NCI-H2107 (cell line): ENCODE results near the gene AP1AR.
A peak's percentile ranks its signal among the peaks of the same experiment; 100 is the strongest.

ENCODE experiments used
- DNase-seq: peaks from one replicate; lab custom pipeline; 2025; lab: John Stamatoyannopoulos, UW

AP1AR gene

DNA sequence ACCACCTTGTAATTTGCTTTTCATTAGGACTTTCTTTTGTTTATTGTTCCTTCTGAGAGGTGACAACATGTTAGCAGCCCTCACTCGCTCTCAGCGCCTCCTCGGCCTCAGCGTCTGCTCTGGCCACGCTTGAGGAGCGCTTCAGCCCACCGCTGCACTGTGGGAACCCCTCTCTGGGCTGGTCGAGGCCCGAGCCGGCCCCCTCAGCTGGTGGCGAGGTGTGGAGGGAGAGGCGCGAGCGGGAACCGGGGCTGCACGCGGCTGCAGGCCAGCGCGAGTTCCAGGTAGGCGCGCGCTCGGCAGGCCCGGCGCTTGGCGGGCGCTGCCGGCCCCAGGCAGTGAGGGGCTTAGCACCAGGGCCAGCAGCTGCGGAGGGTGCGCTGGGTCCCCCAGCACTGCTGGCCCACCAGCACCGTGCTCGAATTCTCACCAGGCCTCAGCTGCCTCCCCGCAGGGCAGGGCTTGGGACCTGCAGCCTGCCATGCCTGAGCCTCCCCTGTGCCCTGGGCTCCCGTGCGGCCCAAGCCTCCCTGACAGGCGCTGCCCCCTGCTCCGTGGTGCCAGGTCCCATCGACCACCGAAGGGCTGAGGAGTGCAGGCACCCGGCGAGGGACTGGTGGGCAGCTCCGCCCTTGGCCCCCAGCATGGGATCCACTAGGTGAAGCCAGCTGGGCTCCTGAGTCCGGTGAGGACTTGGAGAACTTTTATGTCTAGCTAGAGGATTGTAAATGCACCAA lies 9.2 kb upstream of the AP1AR start:
- DNase-seq, result no peak

- no peak for DNase-seq
Observed at GRCh38 chr4:112225157-112225556, 6.4 kb upstream of the AP1AR start.

GRCh38 chr4:112230879-112231778 lies 458 bp upstream of the AP1AR start:
- peak; percentile 76 for DNase-seq

DNA sequence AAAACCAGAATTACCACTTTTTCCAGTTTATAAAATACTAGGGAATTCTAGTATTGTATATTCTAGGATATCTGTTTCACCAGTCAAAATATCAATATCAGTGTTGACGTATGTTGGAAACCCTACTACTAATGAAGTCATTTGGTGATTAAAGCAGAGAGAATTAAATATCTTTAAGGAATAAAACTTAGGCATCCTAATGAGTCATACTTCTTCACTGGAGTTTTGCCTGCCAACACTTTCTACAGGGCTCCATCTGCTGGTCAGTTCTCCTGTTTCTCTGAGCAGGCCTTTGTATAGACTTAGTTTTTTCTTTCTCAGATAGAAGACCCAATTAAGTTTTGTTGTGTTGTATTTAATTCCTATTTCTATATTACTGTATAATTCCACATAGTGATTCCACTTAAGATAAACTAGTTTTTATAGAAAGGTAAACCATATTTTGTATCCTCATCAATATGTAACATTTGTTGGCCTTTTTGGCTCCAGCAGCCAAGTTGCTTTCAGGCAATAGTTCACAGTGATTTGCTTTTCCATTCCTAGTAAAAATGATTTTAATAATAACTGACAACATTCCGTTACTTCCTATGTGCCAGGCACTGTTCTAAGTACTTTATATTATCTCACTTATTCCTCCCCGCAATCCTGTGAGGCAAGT lies 3.5 kb downstream of the AP1AR start:
- peak; percentile 10 for DNase-seq

- no peak for DNase-seq
Observed at GRCh38 chr4:112236040-112236439, 4.5 kb downstream of the AP1AR start.

DNA sequence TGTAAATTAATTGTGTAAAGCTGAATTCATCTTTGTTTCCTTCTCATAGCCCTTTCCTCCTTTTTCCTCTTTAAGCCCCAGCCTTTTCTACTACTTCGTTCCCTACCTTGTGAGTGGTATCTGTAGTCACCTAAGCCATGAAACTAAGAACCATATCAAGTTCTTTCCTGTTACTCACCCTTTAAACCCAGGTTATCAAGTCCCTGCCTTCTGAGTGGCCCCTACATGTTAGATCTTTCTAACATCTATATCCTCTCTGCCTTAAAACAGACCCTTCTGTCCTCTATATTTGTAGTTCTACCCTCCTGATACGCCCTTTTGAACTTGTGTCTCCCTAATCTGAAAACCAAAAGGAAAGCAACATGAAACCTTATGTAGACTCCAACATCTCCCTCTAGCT lies 7.2 kb downstream of the AP1AR start:
- DNase-seq, result no peak

- no peak for DNase-seq
Observed at GRCh38 chr4:112245383-112245782, 13.8 kb downstream of the AP1AR start.

GRCh38 chr4:112247021-112247420 lies 15.4 kb downstream of the AP1AR start:
- no peak for DNase-seq

GRCh38 chr4:112251019-112251643 lies 19.5 kb downstream of the AP1AR start:
- no peak for DNase-seq

GRCh38 chr4:112252234-112252633 lies 20.6 kb downstream of the AP1AR start:
- no peak for DNase-seq

DNA sequence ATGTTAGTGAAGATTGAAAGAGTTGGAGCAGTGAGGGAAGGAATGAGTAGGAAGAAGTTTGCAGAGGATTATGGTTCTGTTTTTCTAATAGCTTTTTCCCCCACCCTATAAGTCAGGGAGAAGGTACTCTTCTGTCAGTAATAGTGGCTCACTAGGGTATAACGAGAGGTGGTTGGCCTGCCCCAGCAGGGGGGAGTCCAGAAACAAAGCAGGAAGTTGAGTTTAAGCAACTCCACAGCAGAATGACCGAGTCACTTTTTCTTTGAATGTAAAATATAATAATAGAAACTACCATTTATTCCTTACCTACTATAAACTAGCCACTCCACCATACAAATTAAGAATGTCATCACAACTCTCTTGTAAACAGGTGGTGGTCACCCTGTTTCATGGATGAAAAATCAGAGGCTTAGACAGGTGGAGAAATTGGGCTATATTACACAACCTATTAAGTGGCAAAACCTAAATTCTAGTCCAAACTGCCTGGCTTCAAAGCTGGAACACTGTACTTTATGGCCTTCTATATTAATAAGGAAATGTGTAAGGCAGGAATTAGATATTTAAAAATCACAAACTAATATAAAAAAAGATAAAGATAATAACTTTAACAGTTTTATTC lies 21.9 kb downstream of the AP1AR start:
- no peak for DNase-seq

GRCh38 chr4:112257098-112257497 lies 25.5 kb downstream of the AP1AR start:
- no peak for DNase-seq

- DNase-seq, result no peak
Observed at GRCh38 chr4:112266823-112267222, 35.2 kb downstream of the AP1AR start.

- DNase-seq, result no peak
Observed at GRCh38 chr4:112270051-112270450, 38.5 kb downstream of the AP1AR start.

DNA sequence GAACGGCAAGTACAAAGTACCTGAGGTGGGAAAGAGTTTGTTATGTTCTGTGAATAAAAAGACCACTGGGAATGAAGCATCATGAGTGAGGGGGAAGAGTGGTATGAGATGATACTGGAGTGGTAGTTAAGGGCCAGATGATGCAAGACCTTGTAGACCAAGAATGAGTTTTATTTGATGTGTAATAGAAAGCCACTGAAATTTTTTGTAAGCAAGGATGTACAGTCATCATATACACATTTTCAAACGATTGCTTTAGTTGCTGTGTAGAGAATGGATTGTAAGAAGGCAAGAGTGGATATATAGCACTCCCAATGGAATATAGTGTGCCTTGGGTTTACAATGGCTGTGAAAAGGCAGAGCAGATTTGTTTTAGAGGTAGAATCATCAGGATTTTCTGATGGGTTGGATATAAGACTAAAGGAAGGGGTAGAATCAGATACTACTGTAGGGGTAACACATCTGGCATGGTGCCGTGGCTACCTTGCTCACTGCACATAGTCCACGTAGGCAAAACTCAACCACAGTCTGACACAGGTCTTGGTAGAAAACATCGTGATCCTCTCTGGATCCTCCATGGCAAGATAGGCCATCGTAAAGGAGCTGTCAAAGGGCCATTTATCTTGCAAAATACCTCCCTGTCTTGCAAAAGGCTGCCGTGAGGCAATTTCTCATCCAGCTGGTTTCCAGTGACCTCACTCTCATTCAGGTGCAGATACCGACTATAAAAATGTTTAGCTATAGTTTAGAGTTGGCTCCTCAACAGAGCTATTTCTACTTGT lies 39.2 kb downstream of the AP1AR start:
- DNase-seq, result no peak

DNA sequence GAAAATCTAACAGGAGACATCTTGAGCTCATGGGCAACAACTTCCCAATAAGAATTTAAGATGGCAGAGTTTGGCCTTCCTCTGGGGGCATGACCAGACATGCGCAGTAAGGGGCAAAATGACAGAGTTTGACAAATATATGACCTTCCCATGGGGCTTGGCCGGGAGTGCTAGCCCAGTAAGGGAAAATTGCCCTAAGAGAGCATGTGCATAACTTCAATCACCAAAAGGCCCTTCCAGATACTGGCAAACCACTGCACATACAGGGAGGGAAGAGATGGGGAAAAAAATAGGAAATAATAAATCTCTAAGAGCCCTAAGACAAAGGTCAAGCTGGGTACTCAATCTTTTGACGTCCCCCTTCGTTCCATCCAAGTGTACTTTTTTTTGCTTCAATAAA lies 40.7 kb downstream of the AP1AR start:
- DNase-seq, result no peak

- DNase-seq, result no peak
Observed at GRCh38 chr4:112274959-112275358, 43.4 kb downstream of the AP1AR start.

- no peak for DNase-seq
Observed at GRCh38 chr4:112276113-112276512, 44.5 kb downstream of the AP1AR start.

DNA sequence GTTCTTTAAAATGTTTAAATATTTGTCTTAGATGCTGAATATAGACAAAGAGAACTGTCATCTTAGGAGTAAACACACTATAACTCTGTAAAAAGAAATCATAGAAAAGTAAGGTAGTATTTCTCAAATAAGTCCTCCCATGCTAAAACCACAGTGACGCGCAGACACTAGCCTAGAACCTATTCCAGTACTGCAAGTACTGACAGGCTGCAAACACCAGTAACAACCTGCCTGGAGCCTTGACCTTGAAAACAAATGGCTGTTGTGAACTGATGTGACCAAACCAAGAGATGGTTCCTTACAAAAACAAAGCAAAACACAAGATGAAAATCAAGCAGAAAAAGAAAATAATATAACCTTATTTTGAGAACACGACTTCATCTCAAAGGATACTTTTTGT lies 45.6 kb downstream of the AP1AR start:
- no peak for DNase-seq

- no peak for DNase-seq
Observed at GRCh38 chr4:112277705-112278448, 46.3 kb downstream of the AP1AR start.
